Left ventricle myocardium inferior (tissue), 1 donor: ENCODE measurements around the gene ESD. TPM values are rescaled to one million over a fixed set of nuclear protein-coding genes. Genes with fewer than 3 reads are reported as not detected.
"Not testable (repeated sequence)": the region's sequence is repeated elsewhere in the genome, so short reads cannot be mapped to it uniquely, and the experiment has no call there.

Experiments used
- DNase-seq: peaks from one replicate; pipeline ENCODE4 v3.0.0-alpha.2; 2020
- H3K27ac ChIP-seq: fragments of 200-600 bp; replicated peaks from 2 replicates; pipeline ENCODE4 v1.8.0; 2021
- H3K27me3 ChIP-seq: fragments of 200-600 bp; 2 replicates; pipeline ENCODE4 v1.8.0; 2021; ENCODE audit warnings: low read depth
- H3K36me3 ChIP-seq: fragments of 200-600 bp; 2 replicates; pipeline ENCODE4 v1.8.0; 2021
- H3K4me1 ChIP-seq: fragments of 200-600 bp; 2 replicates; pipeline ENCODE4 v1.8.0; 2021
- H3K4me3 ChIP-seq: fragments of 200-600 bp; 2 replicates; pipeline ENCODE4 v1.8.0; 2021; ENCODE audit warnings: mild to moderate bottlenecking, moderate library complexity
- H3K9me3 ChIP-seq: fragments of 200-600 bp; replicated peaks from 2 replicates; pipeline ENCODE4 v1.8.0; 2021
- CTCF ChIP-seq: fragments of 200-600 bp; IDR thresholded peaks from 2 replicates; pipeline ENCODE4 v1.8.0; 2021; ENCODE audit warnings: antibody characterized with exemption, mild to moderate bottlenecking, borderline replicate concordance
- intact Hi-C: fragments of 100-400 bp; cut with micrococcal nuclease; formaldehyde crosslinking; loops from one replicate; pipeline ENCODE4 v1.11.0; 2022
- total RNA-seq: library from RNA; stranded (reverse); fragmentation: NEBNext Ultra II Directional; extraction: Animal tissue kit (Norgen Biotek cat#: 25700); gene quantifications from one replicate; pipeline ENCODE4 v1.2.1, GENCODE V29; 2021
- donor health status: DM: no; HTN: yes; CAD: no; lungs with severe emphysema.

Gene ESD
- total RNA-seq, 1 donor from 2014 or later: 98.5 TPM

- Histone ChIP-seq H3K27ac (no peak overlapping the region), H3K27me3 (no peaks in the 10 kb centered on the region), H3K36me3 (no peaks in the 10 kb centered on the region), H3K4me1 (no peaks in the 10 kb centered on the region), H3K9me3 (no peaks in the 10 kb centered on the region), H3K4me3 (no peak overlapping the region)
- TF ChIP-seq CTCF: no peak
- intact Hi-C loops: no loop called here
- DNase-seq: no peak
These were observed 37.1 kb downstream of the ESD start for GRCh38 chr13:46759846-46760245.

GRCh38 chr13:46757640-46758039 lies 39.3 kb downstream of the ESD start:
- Histone ChIP-seq H3K36me3 (no peaks in the 10 kb centered on the region), H3K9me3 (no peaks in the 10 kb centered on the region), H3K27ac (no peak overlapping the region), H3K4me3 (no peak overlapping the region), H3K4me1 (no peaks in the 10 kb centered on the region), H3K27me3 (no peaks in the 10 kb centered on the region)
- intact Hi-C loops: no loop called here
- no peak for DNase-seq
- TF ChIP-seq CTCF: no peak

- Histone ChIP-seq H3K27ac (no peak overlapping the region), H3K36me3 (no peaks in the 10 kb centered on the region), H3K9me3 (no peaks in the 10 kb centered on the region), H3K4me1 (peaks cover 2% of the 10 kb centered on the region), H3K4me3 (no peak overlapping the region), H3K27me3 (no peaks in the 10 kb centered on the region)
- no peak for TF ChIP-seq CTCF
- intact Hi-C loops: no loop called here
- DNase-seq: no peak
These were observed 40.0 kb downstream of the ESD start for GRCh38 chr13:46756977-46757376.

GRCh38 chr13:46755508-46755907 lies 41.5 kb downstream of the ESD start:
- H3K27me3 ChIP-seq, H3K4me3 ChIP-seq, H3K27ac ChIP-seq, H3K4me1 ChIP-seq, DNase-seq, intact Hi-C loops, H3K9me3 ChIP-seq: not testable (repeated sequence)
- H3K36me3 ChIP-seq: peaks cover 14% of the 10 kb centered on the region

GRCh38 chr13:46754812-46755211 lies 42.1 kb downstream of the ESD start:
- H3K4me3 ChIP-seq: no peak overlapping the region
- no peak overlapping the region for H3K27ac ChIP-seq
- no peak for DNase-seq
- H3K9me3 ChIP-seq: no peaks in the 10 kb centered on the region
- no peak for TF ChIP-seq CTCF
- peaks cover 17% of the 10 kb centered on the region for H3K36me3 ChIP-seq
- H3K4me1 ChIP-seq: peaks cover 11% of the 10 kb centered on the region
- no peaks in the 10 kb centered on the region for H3K27me3 ChIP-seq
- intact Hi-C loops: no loop called here

- no peak for TF ChIP-seq CTCF
These were observed 43.0 kb downstream of the ESD start for GRCh38 chr13:46753917-46754316.

More at GRCh38 chr13:46753917-46754316, 43.0 kb downstream of the ESD start:
- Histone ChIP-seq H3K9me3 (no peaks in the 10 kb centered on the region), H3K27me3 (no peaks in the 10 kb centered on the region), H3K36me3 (peaks cover 19% of the 10 kb centered on the region), H3K4me1 (peaks cover 15% of the 10 kb centered on the region), H3K27ac (no peak overlapping the region), H3K4me3 (no peak overlapping the region)
- no peak for DNase-seq
- intact Hi-C loops: no loop called here
